GM18873 (cell line): ENCODE data around the gene CXCL11.
A peak's percentile ranks its signal among the peaks of the same experiment; 100 is the strongest.
"Not testable (repeated sequence)": the region's sequence is repeated elsewhere in the genome, so short reads cannot be mapped to it uniquely, and the experiment has no call there.

Source experiments
- ATAC-seq: cut with Tn5 transposase; IDR thresholded peaks from one replicate; pipeline ENCODE4 v1.9.1; 2021; ENCODE audit warnings: mild to moderate bottlenecking, moderate library complexity, moderate number of reproducible peaks; ENCODE audit not compliant: unreplicated experiment, low FRiP score

Gene CXCL11

GRCh38 chr4:76044686-76045085, 8.8 kb upstream of the CXCL11 start:
- ATAC-seq: not testable (repeated sequence)

DNA sequence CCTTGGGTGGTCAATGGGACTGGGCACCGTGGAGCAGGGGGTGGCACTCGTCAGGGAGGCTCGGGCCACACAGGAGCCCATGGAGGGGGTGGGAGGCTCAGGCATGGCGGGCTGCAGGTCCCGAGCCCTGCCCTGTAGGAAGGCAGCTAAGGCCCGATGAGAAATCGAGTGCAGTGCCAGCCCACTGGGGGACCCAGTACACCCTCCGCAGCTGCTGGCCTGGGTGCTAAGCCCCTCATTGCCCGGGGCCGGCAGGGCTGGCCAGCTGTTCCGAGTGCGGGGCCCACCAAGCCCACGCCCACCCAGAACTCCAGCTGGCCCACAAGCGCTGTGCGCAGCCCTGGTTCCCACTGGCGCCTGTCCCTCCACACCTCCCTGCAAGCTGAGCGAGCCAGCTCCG, 7.4 kb upstream of the CXCL11 start:
- not testable (repeated sequence) for ATAC-seq

- ATAC-seq: not testable (repeated sequence)
These were observed 6.5 kb upstream of the CXCL11 start for GRCh38 chr4:76042241-76042998.

- ATAC-seq: no peak
These were observed 985 bp upstream of the CXCL11 start for GRCh38 chr4:76036855-76037254.

- ATAC-seq: no peak
These were observed 729 bp downstream of the CXCL11 start for GRCh38 chr4:76035141-76035540.

DNA sequence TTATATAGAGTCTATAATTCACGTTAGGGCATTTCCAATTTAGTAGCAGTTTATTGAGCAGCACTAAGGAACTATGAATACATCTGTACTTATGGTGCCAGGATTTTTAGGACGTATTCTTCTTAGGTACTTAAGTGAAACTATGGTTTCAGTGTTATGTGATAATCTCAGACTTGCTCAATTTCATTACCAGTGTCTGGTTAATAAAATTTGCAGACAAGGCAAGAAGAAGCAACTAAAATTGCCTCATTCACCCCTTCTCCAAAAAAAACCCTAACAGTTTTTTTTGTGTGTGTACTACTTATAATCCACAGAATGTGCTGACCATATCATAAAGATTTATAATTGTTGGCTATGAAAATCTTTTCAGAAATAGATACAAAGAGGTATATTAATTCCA, 6.6 kb downstream of the CXCL11 start:
- ATAC-seq: no peak

GRCh38 chr4:76028350-76028765, 7.5 kb downstream of the CXCL11 start:
- no peak for ATAC-seq

- no peak for ATAC-seq
These were observed 11.8 kb downstream of the CXCL11 start for GRCh38 chr4:76024065-76024464.

GRCh38 chr4:76023389-76023788, 12.5 kb downstream of the CXCL11 start, which contains the start of gene CXCL10:
TSS of gene CXCL10 (minus strand) at chr4:76023497. CDS start at chr4:76023431, 66 bp downstream.
- no peak for ATAC-seq

DNA sequence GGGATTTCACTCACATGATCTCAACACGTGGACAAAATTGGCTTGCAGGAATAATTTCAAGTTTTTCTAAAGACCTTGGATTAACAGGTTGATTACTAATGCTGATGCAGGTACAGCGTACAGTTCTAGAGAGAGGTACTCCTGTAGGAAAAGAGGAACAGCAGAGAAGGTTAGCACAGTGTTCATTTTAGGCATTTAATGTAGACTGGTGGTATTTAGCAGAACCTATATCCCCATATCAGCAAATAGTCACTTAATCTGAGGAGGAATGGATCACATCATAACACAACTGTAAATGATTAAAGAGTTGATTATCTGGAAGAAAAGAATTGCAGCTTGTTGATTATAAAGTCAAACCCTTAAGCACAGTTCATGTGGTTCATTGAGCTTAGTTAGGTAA, 13.2 kb downstream of the CXCL11 start:
- no peak for ATAC-seq

DNA sequence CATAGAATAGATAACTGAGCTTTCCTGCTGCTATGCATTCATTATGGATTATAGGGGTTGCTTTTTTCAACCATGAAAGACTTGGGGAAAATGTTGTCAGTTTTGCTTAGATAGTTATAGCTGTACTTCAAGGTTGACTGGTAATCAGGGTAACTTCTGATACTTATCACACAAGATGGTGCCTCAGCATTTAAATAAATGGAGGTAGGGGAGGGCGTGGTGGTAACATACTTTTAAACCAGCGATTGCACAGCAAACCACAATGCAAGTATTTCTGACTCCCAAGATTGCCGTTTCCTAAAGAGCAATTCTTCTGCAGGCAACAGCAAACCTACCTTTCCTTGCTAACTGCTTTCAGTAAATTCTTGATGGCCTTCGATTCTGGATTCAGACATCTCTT, 13.8 kb downstream of the CXCL11 start:
- no peak for ATAC-seq

- ATAC-seq: no peak
These were observed 18.7 kb downstream of the CXCL11 start for GRCh38 chr4:76017056-76017686.

DNA sequence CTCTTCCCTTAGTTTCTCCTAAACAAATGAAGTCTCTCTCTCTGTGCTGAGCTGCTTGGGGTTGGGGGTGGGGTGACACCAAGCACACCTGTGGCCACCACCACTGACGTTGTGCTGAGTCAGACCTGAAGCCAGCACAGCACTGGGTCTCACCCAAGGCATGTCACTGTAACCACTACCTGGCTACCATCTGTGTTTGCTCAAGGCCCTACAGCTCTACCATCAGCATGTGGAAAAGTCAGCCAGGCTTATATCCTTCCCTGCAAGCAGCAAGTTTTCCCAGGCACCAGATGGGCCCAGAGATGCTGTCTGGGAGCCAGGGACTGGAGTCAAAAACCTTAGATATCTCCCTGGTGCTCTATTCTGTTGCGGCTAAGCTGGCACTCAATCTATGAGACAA, 19.5 kb downstream of the CXCL11 start:
- ATAC-seq: peak; percentile 73

GRCh38 chr4:76013540-76013939, 22.3 kb downstream of the CXCL11 start:
- ATAC-seq: no peak

DNA sequence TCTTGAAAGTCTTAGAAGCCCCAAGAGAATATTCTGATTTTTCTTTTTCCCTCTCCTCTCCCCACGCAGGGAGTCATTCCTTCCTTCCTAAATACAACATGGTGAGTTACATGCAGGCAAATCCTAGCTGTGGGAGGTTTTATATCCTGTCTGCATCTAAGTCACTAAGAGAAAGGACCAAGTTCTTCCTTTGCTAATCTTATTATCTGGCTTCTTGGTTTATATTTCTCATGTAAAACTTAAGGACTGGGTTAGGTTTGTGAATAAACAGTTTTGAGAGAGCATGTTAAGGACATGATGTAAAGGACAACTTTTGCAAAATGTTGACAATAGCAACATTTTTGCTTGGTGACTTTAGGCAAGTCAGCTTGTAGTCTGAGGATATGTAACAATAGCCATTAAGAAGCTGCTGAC, 23.5 kb downstream of the CXCL11 start:
- no peak for ATAC-seq

DNA sequence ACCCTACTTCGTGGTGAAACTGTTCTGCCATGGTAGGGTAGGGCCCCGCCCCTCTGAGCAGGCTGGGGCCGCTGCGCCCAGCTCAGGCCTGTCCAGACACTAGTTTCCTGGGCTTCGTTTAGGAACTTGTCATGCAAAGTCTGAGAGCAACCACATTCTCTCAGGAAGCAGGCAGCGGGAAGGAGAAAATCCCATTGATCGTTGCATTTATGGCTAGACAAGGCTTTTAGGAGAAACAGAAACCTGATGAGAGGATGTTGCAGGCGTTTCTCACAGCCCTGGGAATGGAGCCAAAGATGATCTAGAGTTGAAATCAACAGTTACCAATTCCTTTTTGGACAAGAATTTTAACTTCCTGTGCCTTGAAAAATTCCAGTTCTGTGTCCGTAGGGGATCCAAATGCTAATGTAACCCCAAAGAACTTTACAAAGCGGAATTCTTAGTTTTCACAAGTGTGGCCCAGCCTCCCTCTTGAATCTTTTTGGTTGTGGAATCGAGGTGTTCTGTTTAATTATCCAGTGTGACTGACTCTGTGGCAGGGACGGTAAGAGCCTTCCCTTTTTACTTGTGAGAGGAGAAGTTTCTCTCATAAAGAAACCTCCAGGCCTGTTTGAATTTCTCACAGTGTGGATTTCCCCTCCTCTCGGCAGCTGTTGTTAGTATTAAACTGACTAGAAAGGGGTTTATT, 24.0 kb downstream of the CXCL11 start:
- peak; percentile 61 for ATAC-seq

DNA sequence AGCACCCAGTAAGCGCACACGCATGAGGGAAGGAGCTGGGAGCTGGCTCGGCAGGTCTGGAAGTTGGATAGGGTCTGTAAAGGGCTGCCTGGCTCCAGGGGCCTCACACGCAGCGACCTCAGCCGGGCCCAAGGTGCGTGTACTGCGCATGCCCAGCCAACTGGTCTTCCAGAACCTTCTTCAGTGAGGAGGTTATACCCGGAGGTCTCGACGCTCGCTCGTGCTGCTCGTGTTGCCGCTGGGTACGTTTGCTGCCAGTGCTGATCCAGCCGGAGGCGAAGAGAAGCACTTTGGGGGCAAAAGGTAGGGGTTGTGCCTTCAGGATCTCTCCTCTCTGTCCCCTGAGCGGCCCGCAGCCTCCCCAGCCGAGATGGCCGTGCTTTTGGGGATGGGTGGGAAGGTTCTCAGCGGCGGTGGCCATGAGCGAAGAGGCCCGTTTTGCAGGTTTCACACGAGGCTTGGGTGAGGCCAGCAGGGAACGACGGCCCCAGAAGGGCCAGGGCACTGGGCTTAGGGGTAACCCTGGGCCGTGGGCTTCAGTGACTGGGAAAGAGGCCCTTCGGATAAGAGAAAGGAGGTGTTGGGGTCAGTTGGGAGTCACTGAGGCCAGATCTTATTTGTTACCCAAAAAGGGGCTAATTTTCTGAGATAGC, 24.7 kb downstream of the CXCL11 start:
- no peak for ATAC-seq

DNA sequence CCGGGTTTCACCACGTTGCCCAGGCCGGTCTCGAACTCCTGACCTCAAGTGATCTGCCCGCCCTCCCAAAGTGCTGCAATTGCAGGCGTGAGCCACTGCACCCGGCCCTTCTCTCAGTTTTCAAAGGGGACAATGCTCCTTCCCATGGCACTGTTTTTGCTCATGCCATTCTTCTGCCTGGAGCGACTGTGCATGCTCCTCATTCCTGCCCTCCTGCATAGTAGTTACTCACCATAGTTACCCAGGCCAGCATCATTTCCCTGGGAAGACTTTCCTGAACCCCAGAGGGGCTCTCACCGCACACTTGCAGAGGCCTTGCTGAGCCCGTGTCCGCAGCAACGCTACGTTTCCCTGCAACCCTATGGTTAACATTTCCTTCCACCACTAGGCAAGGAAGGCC, 25.3 kb downstream of the CXCL11 start:
- ATAC-seq: no peak

- ATAC-seq: no peak
These were observed 26.6 kb downstream of the CXCL11 start for GRCh38 chr4:76009311-76009710.

- no peak for ATAC-seq
These were observed 28.6 kb downstream of the CXCL11 start, which contains the start of gene CXCL9 for GRCh38 chr4:76007089-76007862. TSS of gene CXCL9 (minus strand) at chr4:76007509. CDS start at chr4:76007449, 60 bp downstream.
